H1 (cell line): ENCODE data around the gene LCE1E. TPM values are rescaled to one million over a fixed set of nuclear protein-coding genes. Genes with fewer than 3 reads are reported as not detected.

Experiments
- MAFK ChIP-seq: IDR thresholded peaks from 2 replicates; pipeline ENCODE4 v1.6.1; 2012; ENCODE audit warnings: low read depth, mild to moderate bottlenecking, improper control_type of control experiment, low read length
- RBBP5 ChIP-seq: IDR thresholded peaks from 2 replicates; pipeline ENCODE4 v1.7.1; 2012; ENCODE audit warnings: low read depth, mild to moderate bottlenecking, inconsistent platforms, low read length, moderate library complexity, borderline replicate concordance
- TAF1 ChIP-seq: IDR thresholded peaks from 2 replicates; pipeline ENCODE4 v1.6.1; 2011; ENCODE audit warnings: mild to moderate bottlenecking, low read depth, low read length
- polyA plus RNA-seq, 7 experiments: library from polyadenylated mRNA; depleted of rRNA in 3 of 7; stranded (reverse) in 5 of 7; unstranded in 2 of 7; fragments of >200 nt in 5 of 7; fragments of 200-250 nt in 2 of 7; gene quantifications; 1 replicate in 5 of 7; 2 replicates in 1 of 7; 4 replicates in 1 of 7; pipeline versions ENCODE4 v1.2.1 to v1.2.3, GENCODE V29; 2011 to 2013; ENCODE audit warnings: missing spikeins in 2 of 7, mixed read lengths in 2 of 7
- total RNA-seq: library from RNA; stranded (reverse); fragmentation: NEBNext Ultra II Directional; extraction: Animal tissue kit (Norgen Biotek cat#: 25700); gene quantifications from 2 replicates; pipeline ENCODE4 v1.2.1, GENCODE V29; 2021

The LCE1E gene
- total and polyA plus RNA-seq, 2 of the 8 experiments (the other 6 are each of a cell fraction or from before 2014, with no cell fraction given), result not detected

DNA sequence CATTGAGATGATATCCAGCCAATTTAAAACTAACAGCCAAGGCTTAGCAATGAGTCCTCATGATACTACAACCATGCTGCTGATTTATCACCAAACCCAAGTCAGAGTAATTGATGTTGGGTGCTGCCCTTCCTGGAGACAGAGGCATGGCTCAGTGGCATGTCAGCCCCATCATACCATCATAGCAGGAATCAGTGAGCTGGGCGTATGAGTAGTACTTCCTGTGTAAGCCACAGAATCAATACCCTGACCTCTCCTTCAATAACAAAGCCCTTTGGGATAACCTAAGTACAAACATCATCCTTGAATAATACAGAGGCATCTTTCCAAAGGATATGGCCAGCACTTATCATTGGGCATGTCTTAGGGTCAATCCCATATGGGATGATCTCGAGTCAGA, 3.0 kb upstream of the LCE1E start (continued):
- no peak for TF ChIP-seq MAFK
- TF ChIP-seq RBBP5, result no peak
- no peak for TF ChIP-seq TAF1
